Neural progenitor cell (in vitro differentiated cells): ENCODE data around the gene AFF1.

ENCODE experiments used
- EZH2 ChIP-seq: fragments of 200-600 bp; sonication (generic); IDR thresholded peaks from 2 replicates; pipeline ENCODE4 v1.6.1; 2017; ENCODE audit warnings: antibody characterized with exemption, mild to moderate bottlenecking, moderate library complexity
- EZH2phosphoT487 ChIP-seq: fragments of 200-600 bp; sonication (generic); IDR thresholded peaks from 2 replicates; pipeline ENCODE4 v1.6.1; 2017; ENCODE audit warnings: antibody characterized with exemption
- TF ChIP-seq, protein P1 (sequence below): fragments of 200-600 bp; sonication (generic); IDR thresholded peaks from 2 replicates; pipeline ENCODE4 v1.5.1; 2017; ENCODE audit warnings: antibody characterized with exemption, mild to moderate bottlenecking

DNA sequence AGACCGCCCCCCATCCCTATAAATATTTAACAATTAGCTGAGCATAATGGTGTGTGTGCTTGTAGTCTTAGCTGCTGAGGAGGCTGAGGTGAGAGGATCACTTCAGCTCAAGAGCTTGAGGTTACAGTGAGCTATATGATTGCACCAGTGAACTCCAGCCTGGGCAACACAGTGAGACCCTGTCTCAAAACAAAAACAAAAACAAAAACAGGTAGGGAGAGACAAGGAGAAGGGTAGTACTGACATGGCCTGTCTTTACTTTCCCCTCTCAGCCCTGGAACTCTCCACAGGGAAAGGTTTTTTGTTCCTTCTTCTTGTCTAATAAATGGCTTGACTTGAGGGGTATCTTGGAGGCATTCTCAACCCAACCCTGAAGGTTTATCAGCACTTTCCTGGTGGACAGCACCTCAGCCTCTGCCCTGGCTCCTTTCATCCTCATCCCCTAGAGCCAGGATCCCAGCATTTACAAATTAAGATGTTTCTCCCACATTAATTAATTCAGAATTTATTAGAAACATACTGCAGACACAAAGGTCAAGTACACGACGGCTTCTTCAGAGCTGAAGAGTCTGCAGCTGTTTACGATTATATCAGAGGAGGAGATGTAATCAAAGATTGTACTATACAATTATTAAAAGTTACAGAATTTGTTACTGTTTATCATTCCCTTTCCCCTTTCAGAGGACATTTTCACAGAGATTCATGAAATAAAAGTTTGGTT is 131.8 kb downstream of the AFF1 start:
- TF ChIP-seq, protein P1, sequence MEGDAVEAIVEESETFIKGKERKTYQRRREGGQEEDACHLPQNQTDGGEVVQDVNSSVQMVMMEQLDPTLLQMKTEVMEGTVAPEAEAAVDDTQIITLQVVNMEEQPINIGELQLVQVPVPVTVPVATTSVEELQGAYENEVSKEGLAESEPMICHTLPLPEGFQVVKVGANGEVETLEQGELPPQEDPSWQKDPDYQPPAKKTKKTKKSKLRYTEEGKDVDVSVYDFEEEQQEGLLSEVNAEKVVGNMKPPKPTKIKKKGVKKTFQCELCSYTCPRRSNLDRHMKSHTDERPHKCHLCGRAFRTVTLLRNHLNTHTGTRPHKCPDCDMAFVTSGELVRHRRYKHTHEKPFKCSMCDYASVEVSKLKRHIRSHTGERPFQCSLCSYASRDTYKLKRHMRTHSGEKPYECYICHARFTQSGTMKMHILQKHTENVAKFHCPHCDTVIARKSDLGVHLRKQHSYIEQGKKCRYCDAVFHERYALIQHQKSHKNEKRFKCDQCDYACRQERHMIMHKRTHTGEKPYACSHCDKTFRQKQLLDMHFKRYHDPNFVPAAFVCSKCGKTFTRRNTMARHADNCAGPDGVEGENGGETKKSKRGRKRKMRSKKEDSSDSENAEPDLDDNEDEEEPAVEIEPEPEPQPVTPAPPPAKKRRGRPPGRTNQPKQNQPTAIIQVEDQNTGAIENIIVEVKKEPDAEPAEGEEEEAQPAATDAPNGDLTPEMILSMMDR = no peak
- TF ChIP-seq EZH2 = no peak
- no peak for TF ChIP-seq EZH2phosphoT487
